Hematopoietic multipotent progenitor cell treated with erythropoietin and hydrocortisone succinate and interleukin-3 and kit ligand, for 8 days (in vitro differentiated cells): Measurements from ENCODE around the gene ROPN1L.
A peak's percentile ranks its signal among the peaks of the same experiment; 100 is the strongest.

Experiments used
- DNase-seq: peaks from one replicate; pipeline ENCODE4 v3.0.0-alpha.2; 2015

The ROPN1L gene

DNA sequence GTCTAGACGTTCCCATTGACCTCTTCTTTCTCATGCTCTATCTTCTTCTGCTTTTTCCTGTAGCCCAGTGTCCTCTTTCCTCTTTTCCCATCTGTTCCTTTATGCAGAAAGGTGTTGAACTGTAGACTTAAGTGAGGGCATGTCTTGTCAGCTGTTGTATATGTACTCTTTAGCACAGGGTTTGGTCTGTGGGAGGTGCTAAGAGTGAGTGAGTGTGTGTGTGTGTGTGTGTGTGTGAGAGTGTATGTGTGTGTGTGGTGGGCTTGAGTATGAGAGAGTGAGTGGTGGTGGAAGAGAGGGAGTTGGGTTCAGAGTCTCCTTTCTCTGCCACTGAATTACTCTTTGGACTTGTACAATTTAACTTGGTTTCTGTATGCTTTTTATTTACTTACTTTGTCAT lies 10.3 kb upstream of the ROPN1L start:
- DNase-seq: no peak

DNA sequence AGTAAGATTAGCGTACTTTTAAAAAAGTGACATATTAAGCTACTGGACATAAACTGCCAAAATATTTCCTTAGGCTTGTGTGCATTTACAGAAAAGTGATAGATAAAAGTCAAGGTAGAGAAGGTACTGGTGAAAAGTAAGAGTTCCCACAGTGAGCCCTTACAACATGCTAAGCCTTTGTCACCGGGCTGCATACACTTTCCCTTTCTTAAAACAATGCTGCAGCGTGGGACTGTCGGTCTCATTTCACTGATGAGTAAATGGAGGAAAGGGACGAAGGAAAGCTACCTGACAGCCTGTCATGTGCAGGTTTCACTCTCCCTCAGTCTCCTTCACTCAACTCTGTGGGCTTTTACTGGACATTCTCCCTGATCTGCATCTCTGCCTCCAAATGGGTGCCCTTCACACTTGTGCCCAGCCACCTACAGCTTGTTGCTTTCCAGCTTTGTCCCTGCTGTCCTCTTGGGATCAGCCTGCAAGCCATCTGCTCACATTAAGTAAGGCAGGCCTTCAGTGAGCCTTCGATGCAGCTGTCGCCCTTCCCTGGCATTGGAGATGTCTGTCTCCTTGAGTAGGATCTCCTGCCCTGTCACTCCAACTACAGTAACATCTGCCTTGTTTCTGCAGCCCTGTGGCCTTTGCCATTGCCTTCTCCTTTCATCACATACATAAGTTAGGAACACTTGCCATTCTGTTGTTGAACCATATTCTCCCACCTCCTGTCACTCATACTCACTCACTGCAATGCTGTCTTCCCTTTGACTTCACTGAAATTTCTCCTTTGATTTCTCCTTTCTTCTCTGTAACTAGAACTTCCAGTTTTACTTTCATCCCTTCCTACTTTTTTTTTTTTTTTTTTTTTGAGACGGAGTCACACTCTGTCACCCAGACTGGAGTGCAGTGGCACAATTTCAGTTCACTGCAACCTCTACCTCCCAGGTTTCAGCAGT lies 9.3 kb upstream of the ROPN1L start:
- no peak for DNase-seq

DNA sequence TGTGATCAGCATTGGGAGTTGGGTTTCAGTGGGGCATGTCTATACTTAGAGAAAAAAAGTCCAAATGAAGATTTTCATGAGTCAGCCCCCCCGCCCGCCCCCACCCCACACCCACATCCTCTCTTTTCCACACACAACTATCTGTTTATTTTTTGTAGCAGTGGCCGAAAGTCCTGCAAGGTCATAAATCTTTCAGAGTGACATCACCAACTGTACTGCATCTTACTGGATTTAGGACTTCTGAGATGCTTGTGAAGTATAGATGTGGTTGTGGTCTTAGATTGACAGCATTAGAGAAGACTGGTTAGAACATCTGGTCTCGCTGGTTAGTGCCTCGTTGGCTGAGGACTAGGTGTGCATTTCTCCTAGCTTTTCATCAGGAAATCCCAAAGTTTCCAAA lies 7.3 kb upstream of the ROPN1L start:
- no peak for DNase-seq

DNA sequence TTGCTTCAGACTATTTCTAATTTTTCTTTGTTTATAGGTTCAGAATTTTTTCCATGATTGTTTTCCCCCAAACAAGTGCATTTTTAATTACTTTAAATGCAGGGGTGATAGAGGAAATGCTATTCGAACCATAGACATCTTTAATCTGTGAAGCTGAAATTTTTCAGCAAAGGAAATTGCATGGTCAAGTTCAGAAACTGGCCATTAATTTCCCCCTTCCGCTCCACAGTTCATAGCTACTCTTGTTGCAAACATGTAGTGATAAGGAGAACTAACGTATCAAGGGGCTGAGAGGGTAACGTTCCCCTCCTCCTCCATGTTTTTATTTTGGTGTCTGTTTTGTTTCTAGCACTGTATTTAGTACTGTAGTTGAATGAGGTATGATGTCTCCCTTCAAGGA lies 3.4 kb upstream of the ROPN1L start:
- no peak for DNase-seq

DNA sequence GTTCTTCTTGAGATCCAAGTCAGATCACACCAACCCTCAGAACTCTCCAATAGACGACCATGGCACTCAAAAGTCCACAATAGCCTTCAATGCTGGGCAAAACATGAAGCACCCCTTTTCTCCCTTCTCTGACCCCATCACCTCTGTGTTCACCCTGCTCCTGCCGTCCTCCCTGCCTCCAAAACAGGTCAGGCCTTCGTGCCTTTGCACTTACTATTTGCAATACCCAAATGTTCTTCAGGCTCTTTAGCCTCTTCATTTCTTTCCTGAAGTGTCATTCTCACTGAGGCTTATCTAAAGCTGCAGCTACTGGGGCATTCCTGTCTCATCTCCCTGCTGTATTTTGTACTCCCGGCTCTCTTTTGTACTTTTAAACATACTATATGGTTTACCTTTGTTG lies 2.0 kb upstream of the ROPN1L start:
- no peak for DNase-seq

DNA sequence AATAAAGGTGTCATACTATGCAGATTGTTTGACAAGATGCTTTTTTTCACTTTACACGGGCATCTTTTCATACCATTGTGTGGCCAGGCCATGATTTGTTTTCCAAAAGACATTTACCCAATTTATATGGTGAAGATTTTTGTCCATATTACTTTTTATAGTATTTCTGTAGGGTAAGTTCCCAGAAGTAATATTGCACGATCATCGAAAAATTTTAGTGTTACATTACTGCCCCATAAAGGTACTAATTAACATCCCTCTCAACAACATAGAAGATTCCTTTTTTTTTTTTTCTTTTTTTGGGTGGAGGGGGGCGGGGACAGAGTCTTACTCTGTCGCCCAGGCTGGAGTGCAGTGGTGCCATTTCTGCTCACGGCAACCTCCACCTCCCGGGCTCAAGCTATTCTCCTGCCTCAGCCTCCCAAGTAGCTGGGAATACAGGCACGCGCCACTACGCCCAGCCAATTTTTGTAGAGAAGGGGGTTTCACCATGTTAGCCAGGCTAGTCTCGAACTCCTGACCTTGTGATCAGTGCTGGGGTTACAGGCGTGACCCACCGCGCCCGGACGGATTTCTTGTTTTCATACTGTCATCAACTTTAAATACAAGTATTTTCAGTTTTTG lies 1.2 kb upstream of the ROPN1L start:
- no peak for DNase-seq

DNA sequence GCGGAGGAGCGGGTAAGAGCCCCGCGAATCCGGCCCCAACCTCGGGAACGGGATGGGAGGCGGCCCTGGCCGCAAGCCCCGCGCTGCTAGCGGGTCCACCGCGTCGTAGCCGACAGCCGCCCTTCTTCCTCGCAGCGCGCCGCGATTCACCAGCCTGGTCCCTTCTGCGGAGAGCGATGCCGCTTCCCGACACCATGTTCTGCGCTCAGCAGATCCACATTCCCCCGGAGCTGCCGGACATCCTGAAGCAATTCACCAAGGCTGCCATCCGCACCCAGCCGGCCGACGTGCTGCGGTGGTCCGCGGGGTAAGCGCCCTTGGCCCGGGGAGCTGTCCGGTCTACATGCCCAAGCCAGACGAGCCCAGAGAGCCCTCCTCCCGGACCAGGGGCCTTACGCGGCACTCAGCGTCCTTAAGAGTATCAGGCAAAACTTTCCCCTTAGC lies 335 bp downstream of the ROPN1L start:
- DNase-seq: no peak

DNA sequence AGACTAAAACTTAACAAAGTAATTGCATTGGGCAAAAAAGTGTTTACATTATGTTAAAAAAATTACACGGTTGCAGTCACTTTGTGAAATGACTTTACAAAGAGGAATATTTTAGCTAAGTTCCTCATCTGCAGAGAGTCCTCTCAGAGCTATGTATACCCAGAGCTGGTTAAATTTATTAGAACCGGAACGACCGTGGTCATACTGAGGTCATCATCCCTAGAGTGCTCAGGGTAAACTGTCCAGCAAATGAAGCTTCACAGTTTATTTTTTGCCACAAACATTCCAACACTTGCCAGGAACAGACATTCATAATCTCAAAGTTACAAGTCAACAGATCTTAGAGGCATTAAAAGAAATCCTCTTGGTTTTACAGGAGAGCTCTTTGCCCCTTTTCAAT lies 897 bp downstream of the ROPN1L start:
- DNase-seq: no peak

DNA sequence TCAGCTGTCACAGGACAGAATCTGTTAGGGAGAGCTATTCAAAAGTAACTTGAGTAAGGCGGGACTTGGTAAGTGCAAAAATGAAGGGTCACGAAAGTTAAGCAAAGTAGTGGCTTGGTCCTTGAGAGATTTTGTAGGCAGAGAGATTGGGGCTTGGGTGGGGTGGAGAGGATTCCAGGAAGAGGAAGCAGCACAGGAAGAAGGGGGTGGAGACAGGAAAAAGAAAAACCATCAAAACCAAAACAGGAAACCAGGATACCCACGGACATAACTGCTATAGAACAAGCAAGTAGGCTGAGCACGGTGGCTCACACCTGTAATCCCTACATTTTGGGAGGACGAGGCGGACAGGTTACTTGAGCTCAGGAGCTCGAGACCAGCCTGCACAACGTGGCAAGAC lies 3.7 kb downstream of the ROPN1L start:
- no peak for DNase-seq

DNA sequence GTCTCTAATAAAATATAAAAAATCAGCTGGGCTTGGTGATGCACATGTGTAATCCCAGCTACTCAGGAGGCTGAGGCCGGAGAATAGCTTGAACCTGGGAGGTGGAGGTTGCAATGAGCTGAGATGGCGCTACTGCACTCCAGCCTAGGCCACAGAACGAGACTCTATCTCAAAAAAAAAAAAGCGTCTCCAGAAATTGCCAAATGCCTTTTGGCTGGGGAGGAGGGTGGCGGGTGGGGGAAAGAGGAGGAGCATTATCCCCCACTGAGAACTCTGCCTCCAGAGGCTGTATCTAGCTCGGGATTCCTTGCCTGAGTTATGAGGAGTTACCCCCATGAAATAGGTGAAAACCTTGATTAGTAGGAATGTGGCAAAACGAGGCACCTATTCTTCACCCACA lies 4.8 kb downstream of the ROPN1L start:
- no peak for DNase-seq

DNA sequence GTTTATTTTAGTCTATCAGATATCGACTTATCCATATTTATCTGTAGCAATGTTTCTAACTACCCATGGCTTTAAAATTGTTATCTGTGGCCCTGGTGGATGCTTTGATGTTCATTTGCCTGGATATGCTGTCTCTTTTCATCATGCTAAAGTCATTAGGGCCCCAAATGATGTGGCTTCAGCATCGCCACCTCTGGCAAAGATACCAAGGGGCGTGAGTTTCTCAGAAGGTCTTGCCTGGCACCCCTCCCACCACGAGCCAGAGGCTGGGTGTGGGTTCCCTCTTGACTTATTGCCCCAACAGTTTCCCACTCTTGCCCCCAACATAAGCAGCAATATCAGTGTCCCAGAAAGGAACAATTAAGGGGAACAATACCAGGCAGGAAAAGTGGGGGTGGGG lies 5.4 kb downstream of the ROPN1L start:
- no peak for DNase-seq

DNA sequence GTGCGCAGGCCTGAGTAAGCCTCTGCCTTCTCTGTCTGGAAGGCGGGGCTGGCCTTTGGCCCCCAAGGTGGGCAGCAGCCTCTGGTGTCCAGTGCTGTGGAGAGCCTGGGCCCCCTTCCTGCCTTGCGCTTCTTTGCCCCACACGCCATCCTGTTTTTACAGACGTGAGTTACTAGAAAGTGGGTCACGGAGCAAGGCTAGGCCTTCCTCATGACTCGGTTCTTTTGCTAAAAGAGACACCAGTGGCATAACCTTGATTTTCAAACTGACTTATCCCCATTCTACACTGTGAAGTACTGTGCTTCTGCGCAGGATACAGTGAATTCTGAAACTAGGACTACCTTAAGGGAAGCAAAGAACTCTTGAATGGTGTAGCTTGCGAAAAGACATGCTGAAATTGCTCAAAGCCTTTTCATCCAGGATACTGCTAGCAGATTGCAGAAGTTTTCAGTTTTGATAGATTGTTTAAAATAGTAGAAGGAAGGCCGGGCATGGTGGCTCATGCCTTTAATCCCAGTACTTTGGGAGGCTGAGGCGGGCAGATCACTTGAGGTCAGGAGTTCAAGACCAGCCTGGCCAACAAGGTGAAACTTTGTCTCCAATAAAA lies 7.2 kb downstream of the ROPN1L start:
- DNase-seq: no peak

DNA sequence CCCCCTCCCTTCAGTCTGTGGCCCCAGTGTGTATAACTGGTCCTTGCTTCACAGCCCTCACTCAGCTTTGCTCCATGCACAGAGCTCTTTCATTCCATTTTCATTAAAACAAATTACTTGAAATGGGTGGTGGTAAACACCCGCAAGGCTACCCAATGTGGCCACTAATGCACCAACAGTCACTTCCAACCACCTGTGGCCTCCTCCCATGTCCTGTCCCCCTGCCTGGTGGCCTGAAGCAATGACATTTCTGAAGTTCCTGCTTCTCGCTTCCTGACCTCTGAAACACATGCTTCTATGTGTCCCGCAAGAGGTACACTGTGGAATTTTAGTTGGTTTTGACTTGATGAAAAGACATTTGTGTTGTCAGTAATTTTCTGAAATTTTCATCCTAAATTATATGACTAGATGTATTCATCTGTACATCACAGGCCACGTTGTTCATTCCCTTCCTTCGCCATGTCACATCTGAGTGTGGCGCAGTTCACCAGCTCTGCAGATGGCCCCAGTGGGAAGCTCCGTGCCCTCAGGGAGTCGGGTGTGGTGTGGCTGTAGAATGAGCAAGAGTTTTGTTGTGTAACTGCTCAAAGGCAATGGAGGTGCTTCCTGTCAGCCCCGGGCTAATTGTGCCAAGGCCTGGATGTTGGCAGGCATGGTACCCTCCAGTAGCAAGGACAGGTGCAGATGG lies 9.6 kb downstream of the ROPN1L start:
- no peak for DNase-seq

DNA sequence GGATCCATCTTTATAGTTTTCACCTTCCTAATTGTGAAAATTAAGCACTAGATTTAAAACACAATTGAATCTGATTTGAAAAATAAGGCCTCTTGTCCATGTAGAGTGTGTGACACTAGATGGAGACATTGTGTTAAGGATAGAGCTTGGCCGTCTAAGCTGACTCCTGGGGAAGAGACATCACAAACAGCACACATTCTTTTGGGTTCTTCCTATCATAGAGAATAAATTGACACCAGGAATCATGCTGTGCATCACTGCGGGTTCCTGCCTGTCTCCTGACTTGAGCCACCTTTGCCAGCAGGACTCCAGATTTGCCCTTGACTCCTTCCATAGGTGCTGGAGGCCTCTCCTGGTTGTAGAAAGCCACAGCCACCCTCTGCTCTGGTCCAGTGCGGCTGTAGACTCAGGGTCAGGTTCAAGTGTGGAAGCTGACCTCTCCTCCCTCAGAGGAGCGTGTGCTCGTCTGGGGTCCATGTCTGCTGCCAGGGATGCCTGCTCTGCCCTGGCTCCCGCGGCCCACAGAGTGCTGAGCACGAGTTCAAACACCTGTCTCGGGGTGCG lies 11.2 kb downstream of the ROPN1L start:
- DNase-seq: peak; percentile 76

DNA sequence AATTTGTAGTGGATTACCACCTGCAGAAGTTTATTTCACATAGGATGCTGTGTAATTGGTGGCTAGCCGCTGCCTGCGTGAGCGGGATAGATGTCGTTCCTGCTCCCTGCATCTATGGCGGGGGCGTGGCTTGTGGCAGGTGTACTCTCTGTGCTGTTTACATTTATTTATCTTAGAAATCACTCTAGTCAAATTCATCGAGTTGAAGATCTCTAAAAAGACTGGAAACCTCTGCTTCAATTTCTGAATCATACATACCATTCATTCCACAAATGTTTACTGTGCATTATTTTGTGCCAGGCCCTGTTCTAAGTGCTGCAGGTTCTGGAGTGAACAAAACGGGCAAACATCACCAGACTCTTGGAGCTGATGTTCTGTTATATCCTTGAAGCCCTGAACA lies 11.9 kb downstream of the ROPN1L start:
- DNase-seq: no peak

DNA sequence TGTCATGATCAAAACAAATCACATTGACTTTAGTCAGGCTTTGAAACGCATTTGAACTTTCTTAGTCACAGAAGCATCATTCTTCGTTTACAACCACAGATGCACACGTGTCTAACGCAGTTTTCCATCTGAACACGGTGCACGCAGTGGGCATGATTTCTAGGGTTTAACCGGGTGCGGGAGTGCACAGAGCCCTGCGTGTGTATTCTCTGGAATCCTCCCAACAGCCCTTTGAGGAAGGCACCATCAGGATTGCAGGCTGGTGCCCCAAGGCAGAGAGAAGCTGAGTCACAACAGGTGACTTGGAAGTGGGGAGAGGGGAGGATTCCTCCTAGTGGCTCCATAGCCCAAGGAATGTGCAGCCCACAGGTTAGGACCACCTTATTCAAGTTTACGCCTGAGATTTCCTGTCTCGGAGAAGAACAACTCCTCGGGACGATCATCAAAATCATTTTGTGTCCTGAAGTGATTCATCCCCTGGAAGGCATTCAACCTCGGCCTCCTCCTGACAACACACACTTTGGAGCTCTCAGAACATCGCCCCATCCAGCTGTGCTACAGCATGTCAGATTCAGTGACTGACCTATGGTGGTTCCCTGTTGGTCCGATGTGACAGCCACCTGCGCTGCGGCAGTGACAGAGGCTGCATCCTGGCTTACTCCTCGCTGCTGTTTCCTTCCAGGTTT lies 13.1 kb downstream of the ROPN1L start:
- DNase-seq: no peak

DNA sequence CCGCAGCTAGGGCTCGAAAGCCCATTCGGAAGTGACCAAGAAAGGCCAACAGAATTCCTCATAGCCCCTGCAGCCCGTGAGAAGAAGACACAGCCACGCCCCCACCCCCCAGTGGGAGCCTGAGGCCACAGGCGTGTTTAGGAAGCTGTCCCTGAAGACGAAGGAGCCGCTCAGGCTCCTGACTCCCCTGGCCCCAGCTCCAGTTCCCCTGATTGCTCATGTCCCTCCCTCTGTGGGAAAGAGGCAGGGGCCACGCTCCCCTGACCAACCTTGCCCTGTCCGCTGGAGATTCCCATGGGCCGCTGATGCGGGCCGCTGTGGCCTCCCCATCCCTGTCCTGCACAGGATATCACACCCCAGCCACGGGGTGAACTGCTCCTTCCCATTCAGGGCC lies 13.6 kb downstream of the ROPN1L start:
- DNase-seq: no peak

DNA sequence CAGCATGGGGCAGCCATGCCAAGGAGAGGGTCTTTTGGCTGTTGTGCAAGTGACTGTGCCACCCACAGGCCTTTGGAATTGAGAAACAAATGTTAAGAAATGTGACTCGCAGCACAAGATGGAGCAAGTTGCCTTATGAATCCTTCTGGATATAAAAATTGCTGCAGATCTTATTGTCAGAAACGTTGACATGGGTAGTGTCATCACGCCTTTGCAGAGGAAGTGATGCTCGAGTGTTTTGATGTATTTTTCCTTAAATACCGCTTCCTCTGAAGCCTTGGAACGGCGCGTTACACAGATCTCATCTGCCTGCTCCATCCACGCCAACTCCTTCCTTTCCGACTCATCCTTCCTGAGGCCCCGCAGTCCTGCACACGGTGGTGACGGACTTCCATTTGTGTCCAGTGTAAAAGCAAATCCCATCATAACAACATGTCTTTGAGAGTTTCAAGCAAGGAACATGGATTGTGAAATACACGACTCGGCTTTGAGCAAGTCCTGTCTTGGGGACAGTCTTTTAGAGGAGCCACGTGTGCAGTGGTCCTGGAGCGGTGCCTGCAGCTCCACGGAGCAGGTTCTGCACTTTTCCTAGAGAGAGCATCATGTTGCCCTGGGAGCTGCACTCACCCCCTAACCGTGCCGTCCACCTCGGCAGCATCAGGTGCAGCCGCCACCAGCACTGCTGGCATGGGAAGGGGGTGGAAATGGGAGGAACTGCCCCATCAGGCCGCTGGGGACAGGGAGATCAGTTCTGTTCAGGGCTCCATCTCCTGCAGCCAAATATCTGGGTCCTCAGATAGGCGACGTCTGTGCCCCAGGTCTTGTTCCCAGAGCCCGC lies 15.1 kb downstream of the ROPN1L start:
- no peak for DNase-seq

DNA sequence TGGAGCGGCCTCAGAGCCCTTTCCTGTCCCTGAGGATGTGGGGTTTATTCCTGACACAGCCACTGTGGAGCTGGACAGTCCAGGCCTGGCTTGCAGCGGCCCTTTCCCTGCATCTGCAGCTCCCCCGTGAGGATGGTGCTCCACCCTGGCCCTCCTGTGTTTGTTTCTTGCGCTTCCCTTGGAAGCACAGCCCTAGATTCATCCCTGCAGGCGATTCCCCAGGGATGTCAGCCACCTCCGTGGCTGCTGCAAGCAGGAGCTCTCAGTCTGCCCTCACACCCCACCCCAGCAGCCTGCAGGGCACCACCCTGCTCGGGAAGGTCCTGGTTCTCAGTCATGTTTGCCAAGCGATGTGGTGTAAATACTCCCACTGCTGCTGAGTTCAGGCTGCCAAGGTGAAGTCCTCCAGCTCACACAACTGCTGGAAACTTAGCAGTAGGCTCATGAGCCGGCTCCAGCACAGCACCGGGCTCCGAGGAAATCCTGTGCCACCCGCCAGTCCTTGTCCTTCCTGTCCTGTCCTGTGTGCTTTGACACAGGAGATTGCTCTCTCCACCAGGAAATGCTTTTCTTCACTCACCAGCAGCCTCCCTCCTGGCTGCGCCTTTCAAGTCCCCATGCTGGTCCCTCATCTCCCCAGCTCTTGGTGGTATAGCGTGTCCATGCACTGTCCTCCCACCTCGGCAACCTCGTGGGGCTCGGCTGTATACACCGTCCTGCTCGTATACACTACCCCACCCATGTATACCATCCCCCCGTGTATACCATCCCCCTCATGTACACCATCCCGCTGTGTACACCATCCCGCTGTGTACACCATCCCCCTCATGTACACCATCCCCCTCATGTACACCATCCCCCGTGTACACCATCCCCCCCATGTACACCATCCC lies 16.2 kb downstream of the ROPN1L start:
- DNase-seq: no peak
